H1 (cell line): ENCODE results near the gene PTPRE. TPM values are rescaled to one million over a fixed set of nuclear protein-coding genes. Genes with fewer than 3 reads are reported as not detected.

ENCODE experiments used
- CTCF ChIA-PET: fragments of 300-600 bp; sonication (Branson Sonifier 250); formaldehyde crosslinking; loops from one replicate; lab custom pipeline; 2021; ENCODE audit not compliant: partially characterized antibody; lab: Charles Lee
- POLR2A ChIA-PET: fragments of 300-600 bp; sonication (Branson Sonifier 250); formaldehyde crosslinking; loops from one replicate; lab custom pipeline; 2021; ENCODE audit warnings: inconsistent platforms; ENCODE audit not compliant: partially characterized antibody; lab: Charles Lee
- DNase-seq, 2 experiments: peaks; one replicate each; pipeline versions ENCODE4 v3.0.0 to v3.0.0-alpha.2; 2010 to 2022; ENCODE audit warnings: low spot score in 2 of 2, low read depth in 1 of 2, mixed read lengths in 1 of 2
- FAIRE-seq: peaks from 2 replicates; lab custom pipeline; 2011; peaks lifted over from hg19 to GRCh38; lab: Jason Lieb, UNC
- H2AFZ ChIP-seq: 2 replicates; pipeline ENCODE4 v1.8.1; 2012; ENCODE audit warnings: low read length, inconsistent platforms
- H2AK5ac ChIP-seq: 2 replicates; pipeline ENCODE4 v1.6.1; 2013; ENCODE audit warnings: low read depth, low read length
- H2BK120ac ChIP-seq: replicated peaks from 2 replicates; pipeline ENCODE3; 2013; ENCODE audit warnings: low read depth, low read length, inconsistent platforms
- H2BK12ac ChIP-seq: 2 replicates; pipeline ENCODE4 v1.6.1; 2013; ENCODE audit warnings: low read depth, low read length
- H2BK15ac ChIP-seq: 2 replicates; pipeline ENCODE4 v1.6.1; 2013; ENCODE audit warnings: low read length
- H2BK20ac ChIP-seq: 2 replicates; pipeline ENCODE4 v1.6.1; 2013; ENCODE audit warnings: low read length
- H2BK5ac ChIP-seq: 2 replicates; pipeline ENCODE4 v1.6.1; 2013; ENCODE audit warnings: low read depth, low read length
- H3K14ac ChIP-seq: 2 replicates; pipeline ENCODE4 v1.6.1; 2013; ENCODE audit warnings: inconsistent platforms; ENCODE audit not compliant: insufficient read length
- H3K18ac ChIP-seq: 2 replicates; pipeline ENCODE4 v1.6.1; 2013; ENCODE audit warnings: low read length; ENCODE audit errors: extremely low read depth
- H3K23ac ChIP-seq: 2 replicates; pipeline ENCODE4 v1.6.1; 2013; ENCODE audit warnings: inconsistent platforms; ENCODE audit not compliant: insufficient read length
- H3K23me2 ChIP-seq: 2 replicates; pipeline ENCODE4 v1.6.1; 2013; ENCODE audit warnings: low read depth, low read length
- H3K27ac ChIP-seq: 2 replicates; pipeline ENCODE4 v1.6.1; 2011; ENCODE audit warnings: low read depth, low read length, inconsistent platforms
- H3K27me3 ChIP-seq, 4 experiments: replicated peaks in 1 of 4; 1 replicate in 1 of 4; 2 replicates in 3 of 4; pipeline versions ENCODE4 v1.6.1 to v1.8.1; 2011 to 2013; ENCODE audit warnings: low read length in 3 of 4, mild to moderate bottlenecking in 3 of 4, inconsistent platforms in 2 of 4, mixed read lengths in 2 of 4, moderate library complexity in 1 of 4; ENCODE audit not compliant: control insufficient read depth in 3 of 4, insufficient read depth in 3 of 4; ENCODE audit errors: extremely low read depth in 1 of 4
- H3K36me3 ChIP-seq, 4 experiments: 2 replicates each; pipeline versions ENCODE4 v1.6.1 to v1.8.1; 2011 to 2013; ENCODE audit warnings: mild to moderate bottlenecking in 4 of 4, low read length in 3 of 4, moderate library complexity in 2 of 4, control low read depth in 1 of 4, inconsistent platforms in 1 of 4; ENCODE audit not compliant: insufficient read depth in 4 of 4, control insufficient read depth in 2 of 4
- H3K4ac ChIP-seq: replicated peaks from 2 replicates; pipeline ENCODE3; 2013; ENCODE audit warnings: low read length, low read depth, mixed read lengths, inconsistent platforms; ENCODE audit not compliant: insufficient read length
- H3K4me1 ChIP-seq, 4 experiments: replicated peaks in 1 of 4; 1 replicate in 1 of 4; 2 replicates in 3 of 4; pipeline versions ENCODE4 v1.6.1 to v1.8.1; 2011 to 2013; ENCODE audit warnings: low read length in 3 of 4, inconsistent platforms in 2 of 4, mixed read lengths in 1 of 4; ENCODE audit not compliant: insufficient read depth in 4 of 4, control insufficient read depth in 3 of 4
- H3K4me2 ChIP-seq, 2 experiments: 2 replicates each; pipeline versions ENCODE4 v1.6.1 to v1.8.1; 2011 to 2013; ENCODE audit warnings: low read depth in 2 of 2, low read length in 2 of 2, control low read depth in 1 of 2, inconsistent platforms in 1 of 2, mild to moderate bottlenecking in 1 of 2; ENCODE audit not compliant: insufficient read depth in 1 of 2
- H3K4me3 ChIP-seq, 4 experiments: fragments of 200-600, 300-600 bp in 1 of 4; sonication (generic), shearing (Covaris generic), sonication (Bioruptor Twin) in 1 of 4; 2 replicates each; pipeline versions ENCODE4 v1.5.1 to v1.8.1; 2011 to 2016; ENCODE audit warnings: low read length in 4 of 4, low read depth in 3 of 4, control low read depth in 2 of 4, inconsistent platforms in 2 of 4, mild to moderate bottlenecking in 2 of 4, mixed read lengths in 1 of 4, moderate library complexity in 1 of 4; ENCODE audit not compliant: insufficient read depth in 2 of 4; ENCODE audit errors: extremely low read depth in 1 of 4
- H3K56ac ChIP-seq: replicated peaks from 2 replicates; pipeline ENCODE3; 2013; ENCODE audit warnings: low read depth, mild to moderate bottlenecking, mixed read lengths, low read length, inconsistent platforms; ENCODE audit not compliant: insufficient read length
- H3K79me1 ChIP-seq: 2 replicates; pipeline ENCODE4 v1.6.1; 2013; ENCODE audit warnings: low read depth, low read length, control low read depth
- H3K79me2 ChIP-seq, 2 experiments: 2 replicates each; pipeline versions ENCODE4 v1.6.1 to v1.8.1; 2012 to 2013; ENCODE audit warnings: low read length in 2 of 2, mild to moderate bottlenecking in 2 of 2, inconsistent platforms in 1 of 2; ENCODE audit not compliant: insufficient read depth in 2 of 2, control insufficient read depth in 1 of 2
- H3K9ac ChIP-seq, 4 experiments: replicated peaks in 1 of 4; 1 replicate in 1 of 4; 2 replicates in 3 of 4; pipeline versions ENCODE4 v1.6.1 to v1.8.1; 2011 to 2013; ENCODE audit warnings: low read depth in 3 of 4, low read length in 3 of 4, control low read depth in 2 of 4, mild to moderate bottlenecking in 2 of 4, moderate library complexity in 2 of 4, inconsistent platforms in 1 of 4; ENCODE audit errors: extremely low read depth in 1 of 4
- H3K9me3 ChIP-seq, 2 experiments: 2 replicates each; pipeline versions ENCODE4 v1.6.1 to v1.8.1; 2012 to 2013; ENCODE audit warnings: mild to moderate bottlenecking in 2 of 2, moderate library complexity in 2 of 2, control low read depth in 1 of 2, inconsistent platforms in 1 of 2, low read depth in 1 of 2, low read length in 1 of 2, mixed read lengths in 1 of 2; ENCODE audit not compliant: insufficient read depth in 2 of 2
- H4K20me1 ChIP-seq, 2 experiments: replicated peaks in 1 of 2; 2 replicates each; pipeline versions ENCODE3 to v1.8.1; 2011 to 2013; ENCODE audit warnings: inconsistent platforms in 2 of 2, low read length in 2 of 2, mild to moderate bottlenecking in 1 of 2; ENCODE audit not compliant: insufficient read depth in 2 of 2, control insufficient read depth in 1 of 2
- H4K5ac ChIP-seq: 2 replicates; pipeline ENCODE4 v1.6.1; 2013; ENCODE audit warnings: low read length, low read depth, mixed read lengths, inconsistent platforms; ENCODE audit not compliant: insufficient read length
- H4K8ac ChIP-seq: 2 replicates; pipeline ENCODE4 v1.8.0; 2013; ENCODE audit warnings: mild to moderate bottlenecking, moderate library complexity, low read length, inconsistent platforms; ENCODE audit not compliant: insufficient read depth; ENCODE audit errors: extremely low read depth
- H4K91ac ChIP-seq: replicated peaks from 2 replicates; pipeline ENCODE3; 2013; ENCODE audit warnings: low read length, mixed read lengths, inconsistent platforms; ENCODE audit not compliant: insufficient read length
- SP4 ChIP-seq: IDR thresholded peaks from 2 replicates; pipeline ENCODE4 v1.6.1; 2012; ENCODE audit warnings: low read length, inconsistent platforms
- SUZ12 ChIP-seq: fragments of 200-600 bp; sonication (generic); IDR thresholded peaks from 2 replicates; pipeline ENCODE4 v1.6.1; 2012; ENCODE audit warnings: mild to moderate bottlenecking, inconsistent platforms, low read length, moderate library complexity, mixed read lengths
- USF2 ChIP-seq: IDR thresholded peaks from 2 replicates; pipeline ENCODE4 v1.6.1; 2011; ENCODE audit warnings: low read length, improper control_type of control experiment
- WGBS, 2 experiments: shearing (Covaris generic) in 1 of 2; methylation state at CpG; one replicate each; pipeline versions ENCODE4 v1.1.6 to v1.1.7; 2013 to 2015; ENCODE audit warnings: low lambda C conversion rate in 2 of 2, mixed read lengths in 2 of 2, inconsistent platforms in 1 of 2, low coverage in 1 of 2, missing lambda C conversion rate in 1 of 2; ENCODE audit not compliant: insufficient replicate concordance in 2 of 2, insufficient coverage in 1 of 2, insufficient read length in 1 of 2; ENCODE audit errors: extremely low coverage in 1 of 2, missing lambda C conversion rate in 1 of 2; 5-methylcytosine and 5-hydroxymethylcytosine counted together
- polyA plus RNA-seq, 7 experiments: library from polyadenylated mRNA; depleted of rRNA in 3 of 7; stranded (reverse) in 5 of 7; unstranded in 2 of 7; fragments of >200 nt in 5 of 7; fragments of 200-250 nt in 2 of 7; gene quantifications; 1 replicate in 5 of 7; 2 replicates in 1 of 7; 4 replicates in 1 of 7; pipeline versions ENCODE4 v1.2.1 to v1.2.3, GENCODE V29; 2011 to 2013; ENCODE audit warnings: missing spikeins in 2 of 7, mixed read lengths in 2 of 7
- total RNA-seq: library from RNA; stranded (reverse); fragmentation: NEBNext Ultra II Directional; extraction: Animal tissue kit (Norgen Biotek cat#: 25700); gene quantifications from 2 replicates; pipeline ENCODE4 v1.2.1, GENCODE V29; 2021

Gene PTPRE
- total and polyA plus RNA-seq, 2 of the 8 experiments (the other 6 are each of a cell fraction or from before 2014, with no cell fraction given) = 0.33 to 0.54 TPM

DNA sequence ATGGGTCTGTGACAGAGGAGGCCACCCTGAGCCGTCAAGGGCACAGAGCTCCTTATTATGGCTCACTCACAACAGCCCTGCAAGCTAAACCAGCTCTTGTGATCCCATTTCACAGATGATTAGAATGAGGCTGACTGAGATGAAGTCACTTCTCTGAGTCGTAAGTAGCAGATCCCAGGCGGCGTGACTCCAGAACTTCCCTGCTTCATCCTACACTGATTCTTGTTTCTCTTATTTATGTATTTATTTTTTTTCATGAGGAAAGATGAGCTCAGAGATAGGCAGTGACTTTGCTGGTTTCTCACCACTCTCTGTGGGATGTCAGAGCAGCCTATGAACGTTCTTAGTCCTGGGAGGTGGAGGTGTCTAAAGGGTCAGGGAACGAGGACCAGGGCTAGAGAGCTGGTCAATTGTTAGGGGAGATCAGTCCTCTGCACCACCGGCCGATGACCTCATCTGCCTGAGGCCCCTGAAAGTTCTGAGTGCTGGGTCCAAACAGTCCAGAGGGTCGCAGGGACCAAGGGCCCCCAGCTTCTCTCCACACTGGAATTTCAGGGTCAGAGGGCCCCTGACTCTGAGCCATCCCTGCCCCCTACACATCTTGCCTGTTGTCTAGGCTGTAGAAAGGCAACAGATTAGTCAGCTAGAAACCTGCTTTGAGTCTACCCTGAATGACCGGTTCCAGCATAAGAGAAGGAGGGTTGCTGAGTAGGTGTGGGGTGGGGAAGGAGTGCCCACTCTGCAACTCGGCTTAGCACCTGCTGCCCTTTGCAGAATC is 32.0 kb upstream of the PTPRE start:
- Histone ChIP-seq H2AK5ac (no peak overlapping the region), H4K91ac (no peak overlapping the region), H3K79me2 (no peaks in the 10 kb centered on the region), H2BK20ac (no peak overlapping the region), H3K4me1 (no peaks in the 10 kb centered on the region), H3K27me3 (no peaks in the 10 kb centered on the region; a peak in 1 of 7 replicates), H3K4ac (no peak overlapping the region), H2AFZ (no peak overlapping the region), H3K9me3 (no peaks in the 10 kb centered on the region), H3K23me2 (no peaks in the 10 kb centered on the region), H3K4me3 (no peak overlapping the region), H3K79me1 (no peaks in the 10 kb centered on the region), H3K18ac (no peak overlapping the region), H3K56ac (no peak overlapping the region), H3K36me3 (no peaks in the 10 kb centered on the region), H2BK12ac (no peak overlapping the region), H4K20me1 (no peaks in the 10 kb centered on the region), H2BK120ac (no peak overlapping the region), H3K9ac (no peak overlapping the region), H3K14ac (no peak overlapping the region), H3K23ac (no peak overlapping the region), H4K8ac (no peak overlapping the region), H2BK15ac (no peak overlapping the region), H4K5ac (no peak overlapping the region), H3K27ac (no peak overlapping the region), H2BK5ac (no peak overlapping the region), H3K4me2 (no peak overlapping the region)
- ChIA-PET POLR2A (no interaction called here), CTCF (interaction anchor here (0.7 to 2.5 kb wide), 8 partner anchors 19 to 195 kb away, joined by 3 to 12 read pairs (median 4); no protein-coding TSS in a partner anchor)
- DNase-seq (no peak), FAIRE-seq (no peak)
- WGBS, 2 experiments = 90% methylated on average over 11 of the region's 11 CpGs; no CpG with 5 or more reads in 1 of the 2 experiments
- TF ChIP-seq SUZ12 (no peak), USF2 (no peak), SP4 (no peak)
